Panc1 (cell line): ENCODE measurements around the gene EYA2.

Experiments used
- POLR2AphosphoS5 ChIP-seq: IDR thresholded peaks from 2 replicates; pipeline ENCODE4 v1.6.1; 2012; ENCODE audit warnings: mild to moderate bottlenecking, low read depth, low read length, moderate library complexity
- TF ChIP-seq, protein P1 (sequence below), 2 experiments: IDR thresholded peaks; 2 replicates each; pipeline ENCODE4 v1.6.1; 2011 to 2012; ENCODE audit warnings: low read depth in 2 of 2, control low read depth in 1 of 2, low read length in 1 of 2, mild to moderate bottlenecking in 1 of 2, moderate library complexity in 1 of 2; ENCODE audit not compliant: insufficient read depth in 1 of 2
- TF ChIP-seq, protein P2 (sequence below): fragments of 450-650 bp; IDR thresholded peaks from 2 replicates; pipeline ENCODE4 v1.5.1; 2017; ENCODE audit warnings: mild to moderate bottlenecking

DNA sequence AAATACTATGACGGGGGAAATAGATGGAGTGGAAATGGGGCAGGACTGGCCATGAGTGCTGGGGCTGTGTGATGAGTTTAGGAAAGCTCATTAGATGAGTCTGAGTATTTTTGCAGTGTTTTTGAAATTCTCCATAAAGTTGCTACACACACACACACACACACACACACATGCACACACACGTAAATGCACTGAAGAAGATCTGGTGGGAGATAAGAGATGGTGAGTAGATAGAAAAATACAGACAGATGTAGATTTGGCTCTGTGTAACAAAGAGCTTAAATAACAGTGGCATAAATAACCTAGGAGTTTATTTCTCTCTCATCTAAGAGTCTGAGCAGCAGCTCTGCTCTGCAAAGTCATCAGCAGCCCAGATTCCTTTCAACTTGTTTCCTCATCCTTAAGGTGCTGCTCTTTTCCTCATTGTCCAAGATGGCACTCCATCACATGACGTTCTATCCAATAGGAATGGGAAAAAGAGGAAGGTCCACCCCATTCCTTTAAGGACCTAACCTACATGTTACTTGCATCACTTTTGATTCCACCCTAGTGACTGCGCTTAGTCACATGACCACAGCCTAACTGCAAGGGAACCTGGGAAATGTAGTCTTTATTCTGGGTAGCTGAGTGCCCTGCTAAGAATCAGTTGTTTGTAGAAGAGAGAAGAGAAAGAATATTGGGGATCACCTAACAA is 76.4 kb downstream of the EYA2 start:
- TF ChIP-seq, protein P1, sequence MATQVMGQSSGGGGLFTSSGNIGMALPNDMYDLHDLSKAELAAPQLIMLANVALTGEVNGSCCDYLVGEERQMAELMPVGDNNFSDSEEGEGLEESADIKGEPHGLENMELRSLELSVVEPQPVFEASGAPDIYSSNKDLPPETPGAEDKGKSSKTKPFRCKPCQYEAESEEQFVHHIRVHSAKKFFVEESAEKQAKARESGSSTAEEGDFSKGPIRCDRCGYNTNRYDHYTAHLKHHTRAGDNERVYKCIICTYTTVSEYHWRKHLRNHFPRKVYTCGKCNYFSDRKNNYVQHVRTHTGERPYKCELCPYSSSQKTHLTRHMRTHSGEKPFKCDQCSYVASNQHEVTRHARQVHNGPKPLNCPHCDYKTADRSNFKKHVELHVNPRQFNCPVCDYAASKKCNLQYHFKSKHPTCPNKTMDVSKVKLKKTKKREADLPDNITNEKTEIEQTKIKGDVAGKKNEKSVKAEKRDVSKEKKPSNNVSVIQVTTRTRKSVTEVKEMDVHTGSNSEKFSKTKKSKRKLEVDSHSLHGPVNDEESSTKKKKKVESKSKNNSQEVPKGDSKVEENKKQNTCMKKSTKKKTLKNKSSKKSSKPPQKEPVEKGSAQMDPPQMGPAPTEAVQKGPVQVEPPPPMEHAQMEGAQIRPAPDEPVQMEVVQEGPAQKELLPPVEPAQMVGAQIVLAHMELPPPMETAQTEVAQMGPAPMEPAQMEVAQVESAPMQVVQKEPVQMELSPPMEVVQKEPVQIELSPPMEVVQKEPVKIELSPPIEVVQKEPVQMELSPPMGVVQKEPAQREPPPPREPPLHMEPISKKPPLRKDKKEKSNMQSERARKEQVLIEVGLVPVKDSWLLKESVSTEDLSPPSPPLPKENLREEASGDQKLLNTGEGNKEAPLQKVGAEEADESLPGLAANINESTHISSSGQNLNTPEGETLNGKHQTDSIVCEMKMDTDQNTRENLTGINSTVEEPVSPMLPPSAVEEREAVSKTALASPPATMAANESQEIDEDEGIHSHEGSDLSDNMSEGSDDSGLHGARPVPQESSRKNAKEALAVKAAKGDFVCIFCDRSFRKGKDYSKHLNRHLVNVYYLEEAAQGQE (IDR thresholded peaks at IDR 0.05; ENCODE audit: insufficient read depth in 1 of 2, low read depth in 2 of 2, low read length in 1 of 2) = no peak
- TF ChIP-seq, protein P2, sequence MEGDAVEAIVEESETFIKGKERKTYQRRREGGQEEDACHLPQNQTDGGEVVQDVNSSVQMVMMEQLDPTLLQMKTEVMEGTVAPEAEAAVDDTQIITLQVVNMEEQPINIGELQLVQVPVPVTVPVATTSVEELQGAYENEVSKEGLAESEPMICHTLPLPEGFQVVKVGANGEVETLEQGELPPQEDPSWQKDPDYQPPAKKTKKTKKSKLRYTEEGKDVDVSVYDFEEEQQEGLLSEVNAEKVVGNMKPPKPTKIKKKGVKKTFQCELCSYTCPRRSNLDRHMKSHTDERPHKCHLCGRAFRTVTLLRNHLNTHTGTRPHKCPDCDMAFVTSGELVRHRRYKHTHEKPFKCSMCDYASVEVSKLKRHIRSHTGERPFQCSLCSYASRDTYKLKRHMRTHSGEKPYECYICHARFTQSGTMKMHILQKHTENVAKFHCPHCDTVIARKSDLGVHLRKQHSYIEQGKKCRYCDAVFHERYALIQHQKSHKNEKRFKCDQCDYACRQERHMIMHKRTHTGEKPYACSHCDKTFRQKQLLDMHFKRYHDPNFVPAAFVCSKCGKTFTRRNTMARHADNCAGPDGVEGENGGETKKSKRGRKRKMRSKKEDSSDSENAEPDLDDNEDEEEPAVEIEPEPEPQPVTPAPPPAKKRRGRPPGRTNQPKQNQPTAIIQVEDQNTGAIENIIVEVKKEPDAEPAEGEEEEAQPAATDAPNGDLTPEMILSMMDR = no peak
- no peak for TF ChIP-seq POLR2AphosphoS5
